NT2/D1 (cell line): Measurements from ENCODE around the gene C11orf97.
"Not testable (repeated sequence)": the region's sequence is repeated elsewhere in the genome, so short reads cannot be mapped to it uniquely, and the experiment has no call there.

ENCODE experiments used
- YY1 ChIP-seq: IDR thresholded peaks from 2 replicates; pipeline ENCODE4 v1.6.1; 2011; ENCODE audit not compliant: insufficient read length, insufficient read depth
- ZNF274 ChIP-seq: IDR thresholded peaks from 2 replicates; pipeline ENCODE4 v1.6.1; 2011; ENCODE audit warnings: mild to moderate bottlenecking, low read depth, low read length

GRCh38 chr11:94506513-94506912 lies 5.7 kb upstream of the C11orf97 start:
- not testable (repeated sequence) for TF ChIP-seq YY1, ZNF274
